Activated T-cell treated with anti-CD3 and anti-CD28 coated beads, Interleukin-2, amount 50 U/mL, for 4 hours (primary cell): ENCODE data around the gene GALNT17. TPM values are rescaled to one million over a fixed set of nuclear protein-coding genes. Genes with fewer than 3 reads are reported as not detected.
"Not testable (repeated sequence)": the region's sequence is repeated elsewhere in the genome, so short reads cannot be mapped to it uniquely, and the experiment has no call there.

Experiments used
- ATAC-seq, 2 donors: fragments of 200-7000 bp; cut with Tn5 transposase; one replicate each; pipeline ENCODE4 v1.10.0; 2021
- DNase-seq: peaks from one replicate; pipeline ENCODE4 v3.0.0-alpha.2; 2020
- H3K27me3 Mint-ChIP-seq: one replicate; pipeline ENCODE4 v1.8.0; 2021; ENCODE audit warnings: low read depth, mixed read lengths
- H3K36me3 Mint-ChIP-seq: one replicate; pipeline ENCODE4 v1.8.0; 2022; ENCODE audit warnings: mixed read lengths; ENCODE audit not compliant: insufficient read depth
- H3K4me1 Mint-ChIP-seq: one replicate; pipeline ENCODE4 v1.8.0; 2021; ENCODE audit warnings: low read depth, mixed read lengths
- H3K4me3 Mint-ChIP-seq: one replicate; pipeline ENCODE4 v1.8.0; 2021; ENCODE audit warnings: mild to moderate bottlenecking, moderate library complexity, mixed read lengths
- H3K9me3 Mint-ChIP-seq: one replicate; pipeline ENCODE4 v1.8.0; 2021; ENCODE audit warnings: mixed read lengths
- total RNA-seq, 3 donors: library from RNA; stranded (reverse); gene quantifications; one replicate each; pipeline ENCODE4 v1.2.1, GENCODE V29; 2021

The GALNT17 gene
- total RNA-seq, 3 donors from 2014 or later, result 0.30 TPM; not detected in 2

DNA sequence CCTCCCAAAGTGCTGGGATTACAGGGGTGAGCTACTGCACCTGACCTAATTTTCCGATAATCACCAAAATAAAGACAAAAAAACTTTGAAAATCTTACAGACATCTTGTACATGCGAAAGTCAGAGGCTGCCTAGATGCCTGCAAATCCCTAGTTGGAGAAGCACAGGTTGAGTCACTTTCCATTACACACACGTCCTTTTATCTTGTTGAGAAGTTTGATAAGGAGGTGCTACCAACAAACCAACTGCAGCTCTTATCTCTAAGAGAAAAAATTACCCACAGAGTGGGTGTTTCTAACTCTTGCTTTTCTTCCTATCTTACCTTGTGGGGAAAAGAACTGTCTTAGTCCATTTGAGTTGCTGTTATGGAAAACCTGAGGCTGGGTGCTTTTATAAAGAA is 589.8 kb downstream of the GALNT17 start:
- DNase-seq (no peak), ATAC-seq (no peak)
- no peaks in the 10 kb centered on the region for H3K9me3 Mint-ChIP-seq
- H3K4me3 Mint-ChIP-seq, result no peak overlapping the region
- no peaks in the 10 kb centered on the region for H3K27me3 Mint-ChIP-seq
- no peaks in the 10 kb centered on the region for H3K4me1 Mint-ChIP-seq
- H3K36me3 Mint-ChIP-seq, result no peaks in the 10 kb centered on the region

DNA sequence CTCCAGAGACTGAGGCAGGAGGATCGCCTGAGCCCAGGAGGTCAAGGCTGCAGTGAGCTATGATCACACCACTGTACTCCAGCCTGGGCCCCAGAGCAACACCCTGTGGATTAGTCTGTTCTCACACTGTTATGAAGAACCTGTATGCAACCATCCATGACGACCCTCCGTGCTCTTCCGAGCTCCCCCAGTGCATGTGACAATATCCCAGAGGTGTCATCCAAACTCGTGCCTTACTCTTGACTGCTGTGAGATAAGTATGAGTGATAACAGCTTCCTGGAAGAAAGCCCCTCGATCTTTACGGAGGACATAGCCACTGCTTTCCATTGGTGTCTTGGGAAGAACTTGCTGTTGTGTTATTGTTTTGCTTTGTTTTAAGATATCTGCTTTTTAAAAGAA is 591.9 kb downstream of the GALNT17 start:
- H3K4me3 Mint-ChIP-seq, result no peak overlapping the region
- no peaks in the 10 kb centered on the region for H3K9me3 Mint-ChIP-seq
- no peaks in the 10 kb centered on the region for H3K4me1 Mint-ChIP-seq
- DNase-seq (no peak), ATAC-seq (no peak)
- no peaks in the 10 kb centered on the region for H3K27me3 Mint-ChIP-seq
- H3K36me3 Mint-ChIP-seq, result no peaks in the 10 kb centered on the region

DNA sequence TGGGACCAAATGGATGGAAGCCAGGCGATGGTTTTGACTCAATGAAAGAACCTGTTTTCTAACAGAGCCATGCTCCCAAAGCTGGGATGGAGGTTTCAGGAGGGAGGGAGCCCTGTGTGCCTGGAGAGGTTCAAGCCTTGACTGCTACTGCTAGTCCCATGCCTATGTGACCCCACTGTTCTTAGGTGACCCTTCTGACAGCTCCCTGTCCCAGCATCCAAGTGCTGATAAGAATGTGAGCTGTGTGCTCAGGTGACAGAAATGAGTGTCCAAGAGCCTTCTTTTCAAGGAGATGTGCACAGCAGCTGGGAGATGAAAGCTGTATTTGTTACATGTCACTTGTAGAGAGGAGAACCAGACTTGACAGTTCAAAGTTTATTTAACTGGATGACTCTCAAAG is 595.4 kb downstream of the GALNT17 start:
- peaks cover 3% of the 10 kb centered on the region for H3K9me3 Mint-ChIP-seq
- ATAC-seq, result no peak
- H3K36me3 Mint-ChIP-seq, result no peaks in the 10 kb centered on the region
- DNase-seq, result no peak
- no peak overlapping the region for H3K4me3 Mint-ChIP-seq
- H3K27me3 Mint-ChIP-seq, result peaks cover 6% of the 10 kb centered on the region
- no peaks in the 10 kb centered on the region for H3K4me1 Mint-ChIP-seq

DNA sequence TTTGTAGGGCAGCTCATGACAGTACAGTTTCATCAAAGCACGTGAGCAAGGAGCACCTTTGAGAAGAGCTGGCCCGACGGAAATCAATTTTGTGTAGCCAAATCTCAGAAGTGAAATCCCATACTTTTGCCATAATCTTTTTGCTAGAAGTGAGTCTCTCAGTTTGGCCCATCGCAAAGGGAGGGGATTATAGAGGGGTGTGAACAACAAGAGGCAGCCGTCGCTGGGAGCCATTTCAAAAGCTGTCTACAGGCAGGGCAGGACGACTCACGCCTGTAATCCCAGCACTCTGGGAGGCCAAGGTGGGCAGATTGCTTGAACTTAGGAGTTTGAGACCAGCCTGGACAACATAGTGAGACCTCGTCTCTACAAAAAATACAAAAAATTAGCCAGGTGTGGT is 599.8 kb downstream of the GALNT17 start:
- H3K9me3 Mint-ChIP-seq, result peaks cover 3% of the 10 kb centered on the region
- peaks cover 9% of the 10 kb centered on the region for H3K27me3 Mint-ChIP-seq
- H3K36me3 Mint-ChIP-seq, result no peaks in the 10 kb centered on the region
- DNase-seq (no peak), ATAC-seq (no peak)
- H3K4me1 Mint-ChIP-seq, result no peaks in the 10 kb centered on the region
- no peak overlapping the region for H3K4me3 Mint-ChIP-seq

DNA sequence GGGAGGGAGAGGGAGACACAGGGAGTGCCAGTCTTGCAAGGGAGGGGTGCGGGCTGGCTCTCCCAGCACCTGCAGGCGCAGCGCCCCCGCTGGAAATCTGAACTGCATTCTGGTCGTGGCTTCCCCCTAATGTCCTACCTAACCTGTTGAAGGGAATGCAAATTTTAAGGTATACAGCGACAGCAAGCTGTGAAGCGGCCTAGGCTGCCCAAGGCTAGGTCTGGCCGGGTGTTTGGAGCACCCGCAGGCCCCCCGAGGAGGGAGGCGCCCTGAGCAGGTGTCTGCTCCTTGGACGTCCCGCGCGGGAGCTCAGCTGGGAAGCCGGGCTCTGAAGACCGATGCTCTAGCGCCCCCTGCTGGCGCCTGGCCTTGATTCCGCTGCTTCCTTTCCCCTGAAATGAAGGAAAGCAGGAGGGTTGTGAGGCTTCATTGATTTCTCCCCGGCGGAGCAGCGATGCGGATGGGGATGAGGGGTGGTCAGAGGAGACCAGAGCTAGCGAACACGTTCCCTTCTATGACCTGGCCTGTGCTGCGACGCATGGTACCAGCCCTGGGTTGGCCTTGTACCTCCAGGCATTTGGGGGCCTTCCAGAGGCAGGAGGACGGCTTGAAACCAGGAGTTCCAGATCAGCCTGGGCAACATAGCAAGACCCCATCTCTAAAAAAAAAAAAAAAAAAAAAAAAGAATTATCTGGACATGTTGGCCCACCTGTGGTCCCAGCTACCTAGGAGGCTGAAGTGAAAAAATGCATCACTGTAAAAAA is 601.3 kb downstream of the GALNT17 start:
- H3K36me3 Mint-ChIP-seq, result no peaks in the 10 kb centered on the region
- H3K9me3 Mint-ChIP-seq, result peaks cover 3% of the 10 kb centered on the region
- ATAC-seq, result peak in 1 of 2 donors; percentile 53
- peaks cover 9% of the 10 kb centered on the region for H3K27me3 Mint-ChIP-seq
- peak; percentile 37 for DNase-seq
- H3K4me3 Mint-ChIP-seq, result no peak overlapping the region
- H3K4me1 Mint-ChIP-seq, result no peaks in the 10 kb centered on the region

DNA sequence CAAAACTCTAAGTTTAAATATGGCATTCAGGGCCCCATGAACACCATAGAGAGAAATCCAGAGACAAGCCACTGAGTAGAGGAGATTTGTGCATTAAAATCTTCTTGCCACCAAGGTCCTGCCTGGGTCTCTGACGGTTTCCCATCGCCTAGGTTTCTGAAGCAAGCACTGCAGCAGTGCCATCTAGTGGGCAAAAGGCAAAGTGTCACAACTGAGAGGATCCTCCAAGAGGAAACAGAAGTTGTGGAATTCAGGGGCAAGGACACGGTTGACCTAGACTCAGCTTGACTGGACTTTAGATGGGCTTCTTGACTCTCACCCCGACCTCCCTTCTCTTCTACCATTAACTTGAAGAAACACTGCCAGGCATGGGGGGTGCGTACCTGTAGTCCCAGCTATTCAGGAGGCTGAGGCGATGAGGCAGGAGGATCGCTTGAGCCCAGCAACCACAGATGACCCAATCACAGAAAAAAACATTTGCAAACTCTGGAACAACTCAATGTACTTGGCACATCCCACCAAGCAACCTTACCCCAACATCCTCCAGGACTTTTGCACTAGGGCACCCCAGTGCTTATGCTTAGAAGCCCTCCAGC is 604.1 kb downstream of the GALNT17 start:
- Mint-ChIP-seq H3K36me3 (no peaks in the 10 kb centered on the region), H3K9me3 (peaks cover 2% of the 10 kb centered on the region), H3K4me3 (no peak overlapping the region), H3K27me3 (peaks cover 9% of the 10 kb centered on the region), H3K4me1 (no peaks in the 10 kb centered on the region)
- ATAC-seq (no peak), DNase-seq (no peak)

DNA sequence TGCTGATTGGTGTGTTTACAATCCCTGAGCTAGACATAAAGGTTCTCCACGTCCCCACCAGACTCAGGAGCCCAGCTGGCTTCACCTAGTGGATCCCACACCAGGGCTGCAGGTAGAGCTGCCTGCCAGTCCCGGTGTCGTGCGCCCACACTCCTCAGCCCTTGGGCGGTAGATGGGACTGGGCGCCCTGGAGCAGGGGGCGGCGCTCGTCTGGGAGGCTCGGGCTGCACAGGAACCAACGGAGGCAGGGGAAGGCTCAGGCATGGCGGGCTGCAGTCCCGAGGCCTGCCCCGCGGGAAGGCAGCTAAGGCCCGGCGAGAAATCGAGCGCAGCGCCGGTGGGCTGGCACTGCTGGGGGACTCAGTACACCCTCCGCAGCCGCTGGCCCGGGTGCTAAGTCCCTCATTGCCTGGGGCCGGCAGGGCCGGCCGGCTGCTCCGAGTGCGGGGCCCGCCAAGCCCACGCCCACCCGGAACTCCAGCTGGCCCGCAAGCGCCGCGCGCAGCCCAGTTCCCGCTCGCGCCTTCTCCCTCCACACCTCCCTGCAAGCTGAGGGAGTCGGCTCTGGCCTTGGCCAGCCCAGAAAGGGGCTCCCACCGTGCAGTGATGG is 606.1 kb downstream of the GALNT17 start:
- not testable (repeated sequence) for H3K36me3 Mint-ChIP-seq, H3K27me3 Mint-ChIP-seq, H3K9me3 Mint-ChIP-seq, DNase-seq, ATAC-seq, H3K4me1 Mint-ChIP-seq, H3K4me3 Mint-ChIP-seq

DNA sequence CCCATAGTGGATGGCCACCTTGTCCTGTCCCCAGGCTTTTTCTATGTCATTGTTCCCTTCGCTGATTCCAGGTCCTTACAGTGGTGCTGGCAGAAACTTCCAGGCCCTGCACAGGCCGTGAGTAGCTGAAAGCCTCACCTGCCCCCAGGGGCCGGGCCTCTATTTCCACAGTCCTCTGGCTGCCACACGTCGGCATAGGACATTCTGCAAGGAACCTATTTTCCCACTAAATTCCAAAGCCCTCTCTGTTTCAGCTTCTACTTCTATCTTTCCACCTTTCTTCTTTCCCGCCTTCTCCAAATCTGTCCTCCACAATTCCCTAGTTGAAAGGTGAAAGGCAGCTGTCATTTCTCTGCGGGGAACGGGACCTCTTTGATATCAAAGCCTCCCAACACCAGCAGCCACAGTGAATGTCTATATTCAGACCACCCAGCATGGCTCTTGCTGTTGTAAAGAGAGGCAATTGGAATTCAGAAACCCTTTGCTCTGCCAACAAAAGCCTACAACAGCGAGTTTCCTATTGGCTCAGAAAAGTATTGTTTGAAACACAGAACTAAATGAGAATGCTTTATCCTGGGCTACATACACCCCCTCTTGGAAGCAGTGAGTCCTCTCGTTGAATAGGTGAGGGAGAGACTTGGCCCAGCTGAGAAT is 607.7 kb downstream of the GALNT17 start:
- H3K9me3 Mint-ChIP-seq, result no peaks in the 10 kb centered on the region
- no peak for DNase-seq
- no peak overlapping the region for H3K4me3 Mint-ChIP-seq
- no peaks in the 10 kb centered on the region for H3K27me3 Mint-ChIP-seq
- no peaks in the 10 kb centered on the region for H3K36me3 Mint-ChIP-seq
- no peak for ATAC-seq
- no peaks in the 10 kb centered on the region for H3K4me1 Mint-ChIP-seq

DNA sequence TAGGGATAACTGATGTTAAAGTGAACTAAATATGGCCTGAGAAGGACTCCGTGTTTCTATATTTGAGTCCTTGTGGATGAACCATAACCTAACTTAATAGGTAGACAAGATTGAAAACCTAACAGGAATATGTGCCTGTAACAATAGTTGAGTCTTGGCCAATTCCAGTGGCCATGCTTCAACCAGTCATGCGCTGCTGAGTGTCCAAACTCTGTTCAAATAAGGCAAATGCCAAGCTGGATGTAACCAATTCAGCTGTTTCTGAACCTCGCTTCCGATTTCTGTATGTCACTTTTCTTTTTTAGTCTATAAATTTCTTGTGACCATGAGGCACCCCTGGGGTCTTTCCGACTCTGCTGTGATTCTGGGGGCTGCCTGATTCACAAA is 608.2 kb downstream of the GALNT17 start:
- ATAC-seq (no peak), DNase-seq (no peak)
- H3K4me1 Mint-ChIP-seq, result no peaks in the 10 kb centered on the region
- no peaks in the 10 kb centered on the region for H3K27me3 Mint-ChIP-seq
- H3K4me3 Mint-ChIP-seq, result no peak overlapping the region
- no peaks in the 10 kb centered on the region for H3K36me3 Mint-ChIP-seq
- no peaks in the 10 kb centered on the region for H3K9me3 Mint-ChIP-seq

DNA sequence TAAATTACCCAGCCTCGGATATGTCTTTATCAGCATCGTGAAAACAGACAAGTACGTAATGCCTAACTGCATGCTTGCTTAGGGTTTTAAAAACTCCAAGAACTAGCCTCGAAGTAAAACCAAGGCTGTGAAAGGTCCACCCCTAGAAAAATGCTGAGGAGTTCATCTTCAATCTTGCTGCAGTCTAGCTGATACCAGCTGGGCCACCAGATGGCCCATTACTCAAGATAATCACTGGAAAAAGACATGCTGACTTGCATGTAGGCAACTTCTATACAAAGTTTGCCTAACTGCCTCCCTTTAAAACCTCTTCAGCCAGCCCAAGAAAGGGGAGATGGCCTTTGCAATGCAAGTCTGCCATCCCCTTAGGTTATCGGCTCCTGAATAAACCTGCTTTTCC is 614.1 kb downstream of the GALNT17 start:
- Mint-ChIP-seq H3K4me3 (no peak overlapping the region), H3K4me1 (no peaks in the 10 kb centered on the region), H3K9me3 (peaks cover 3% of the 10 kb centered on the region), H3K36me3 (no peaks in the 10 kb centered on the region), H3K27me3 (peaks cover 1% of the 10 kb centered on the region)
- ATAC-seq (no peak), DNase-seq (no peak)

DNA sequence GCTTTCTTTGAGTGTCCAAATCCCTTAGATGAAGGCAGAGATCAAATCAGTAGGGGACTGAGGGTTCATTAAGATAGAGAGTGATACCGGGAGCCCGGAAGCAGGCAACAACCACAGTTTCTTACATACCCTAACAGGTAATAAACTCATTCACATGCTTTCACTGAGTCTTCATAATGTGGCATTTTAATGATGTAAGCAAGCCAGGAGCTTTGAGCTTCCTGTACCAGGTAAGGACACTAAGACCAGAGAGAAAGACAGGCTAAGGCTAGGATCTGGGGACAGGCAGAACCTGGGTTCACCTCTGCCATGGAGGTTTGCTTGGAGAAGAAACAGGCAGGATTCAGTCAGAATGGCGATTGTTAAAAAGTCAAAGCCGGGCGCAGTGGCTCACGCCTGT is 618.3 kb downstream of the GALNT17 start:
- H3K4me3 Mint-ChIP-seq, result no peak overlapping the region
- H3K27me3 Mint-ChIP-seq, result peaks cover 14% of the 10 kb centered on the region
- no peak for DNase-seq
- peaks cover 3% of the 10 kb centered on the region for H3K9me3 Mint-ChIP-seq
- no peaks in the 10 kb centered on the region for H3K36me3 Mint-ChIP-seq
- no peaks in the 10 kb centered on the region for H3K4me1 Mint-ChIP-seq
- ATAC-seq, result no peak

DNA sequence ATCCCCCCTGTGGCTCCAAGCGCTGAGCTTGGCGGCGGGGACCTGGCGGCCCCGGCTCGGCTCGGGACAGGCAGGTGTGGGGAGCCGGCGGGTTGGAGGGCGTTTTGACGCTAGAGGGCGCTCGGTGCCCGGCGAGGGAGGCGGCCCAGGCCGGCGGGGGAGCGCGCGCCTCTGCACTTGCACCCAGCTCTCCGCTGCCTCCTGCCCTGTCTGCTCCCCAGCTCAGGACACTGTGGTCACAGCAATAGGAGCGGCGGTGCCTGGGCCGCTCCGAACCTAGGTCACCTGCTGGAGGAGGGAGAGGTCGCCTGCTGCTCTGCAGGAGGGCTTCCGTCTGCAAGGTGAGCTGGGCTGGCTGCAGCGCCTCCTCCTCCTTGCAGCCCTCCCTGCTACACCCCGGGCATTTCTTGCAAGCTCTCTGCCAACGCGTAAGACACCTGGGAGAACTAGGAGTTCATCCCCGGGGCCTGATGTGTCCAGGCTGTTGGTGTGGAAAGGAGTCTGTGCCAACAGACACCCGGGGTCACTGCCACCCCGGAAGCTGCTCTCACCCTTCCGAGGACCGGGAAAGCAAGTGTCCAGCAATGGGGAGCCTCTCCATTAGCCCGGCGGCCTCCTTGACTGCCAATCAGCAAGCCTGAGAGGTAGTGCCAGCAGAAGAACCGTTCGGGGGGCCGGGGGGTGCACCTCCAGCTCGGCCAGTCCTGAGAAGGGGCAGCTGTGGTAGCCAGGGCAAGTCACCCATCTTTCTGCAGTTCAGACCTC is 620.4 kb downstream of the GALNT17 start:
- H3K9me3 Mint-ChIP-seq, result peaks cover 8% of the 10 kb centered on the region
- DNase-seq (no peak), ATAC-seq (peak in 1 of 2 donors; percentile 48)
- H3K36me3 Mint-ChIP-seq, result no peaks in the 10 kb centered on the region
- no peaks in the 10 kb centered on the region for H3K4me1 Mint-ChIP-seq
- peaks cover 14% of the 10 kb centered on the region for H3K27me3 Mint-ChIP-seq
- no peak overlapping the region for H3K4me3 Mint-ChIP-seq

DNA sequence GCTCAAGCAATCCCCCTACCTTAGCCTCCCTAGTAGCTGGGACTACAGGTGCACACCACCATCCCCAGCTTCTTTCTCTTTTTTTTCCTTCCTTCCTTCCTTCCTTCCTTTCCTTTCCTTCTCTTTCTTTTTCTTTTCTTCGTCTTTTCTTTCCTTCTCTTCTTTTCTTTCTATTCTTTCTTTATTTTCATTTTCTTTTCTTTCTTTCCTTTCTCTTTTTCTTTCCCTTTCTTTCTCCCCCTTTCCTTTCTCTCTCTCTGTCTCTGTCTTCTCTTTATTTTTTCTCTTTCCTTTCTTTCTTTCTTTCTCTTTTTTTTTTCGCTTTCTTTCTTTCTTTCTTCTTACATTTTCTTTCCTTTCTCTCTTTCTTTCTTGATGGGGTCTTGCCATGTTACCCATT is 621.3 kb downstream of the GALNT17 start:
- Mint-ChIP-seq H3K4me3 (no peak overlapping the region), H3K4me1 (no peaks in the 10 kb centered on the region)

More for the DNA sequence above, 621.3 kb downstream of the GALNT17 start:
- DNase-seq, result no peak
- no peak for ATAC-seq
- no peaks in the 10 kb centered on the region for H3K36me3 Mint-ChIP-seq
- peaks cover 13% of the 10 kb centered on the region for H3K9me3 Mint-ChIP-seq
- H3K27me3 Mint-ChIP-seq, result peaks cover 14% of the 10 kb centered on the region
